Superior temporal gyrus (tissue), 1 donor: ENCODE measurements around the gene ALOXE3.
A peak's percentile ranks its signal among the peaks of the same experiment; 100 is the strongest.
"Not testable (repeated sequence)": the region's sequence is repeated elsewhere in the genome, so short reads cannot be mapped to it uniquely, and the experiment has no call there.

Experiments used
- DNase-seq: peaks from one replicate; pipeline ENCODE4 v3.0.0-alpha.2; 2016; ENCODE audit errors: extremely low spot score

The ALOXE3 gene

GRCh38 chr17:8122422-8122923 is 4.2 kb upstream of the ALOXE3 start:
- DNase-seq, result peak; percentile 32

DNA sequence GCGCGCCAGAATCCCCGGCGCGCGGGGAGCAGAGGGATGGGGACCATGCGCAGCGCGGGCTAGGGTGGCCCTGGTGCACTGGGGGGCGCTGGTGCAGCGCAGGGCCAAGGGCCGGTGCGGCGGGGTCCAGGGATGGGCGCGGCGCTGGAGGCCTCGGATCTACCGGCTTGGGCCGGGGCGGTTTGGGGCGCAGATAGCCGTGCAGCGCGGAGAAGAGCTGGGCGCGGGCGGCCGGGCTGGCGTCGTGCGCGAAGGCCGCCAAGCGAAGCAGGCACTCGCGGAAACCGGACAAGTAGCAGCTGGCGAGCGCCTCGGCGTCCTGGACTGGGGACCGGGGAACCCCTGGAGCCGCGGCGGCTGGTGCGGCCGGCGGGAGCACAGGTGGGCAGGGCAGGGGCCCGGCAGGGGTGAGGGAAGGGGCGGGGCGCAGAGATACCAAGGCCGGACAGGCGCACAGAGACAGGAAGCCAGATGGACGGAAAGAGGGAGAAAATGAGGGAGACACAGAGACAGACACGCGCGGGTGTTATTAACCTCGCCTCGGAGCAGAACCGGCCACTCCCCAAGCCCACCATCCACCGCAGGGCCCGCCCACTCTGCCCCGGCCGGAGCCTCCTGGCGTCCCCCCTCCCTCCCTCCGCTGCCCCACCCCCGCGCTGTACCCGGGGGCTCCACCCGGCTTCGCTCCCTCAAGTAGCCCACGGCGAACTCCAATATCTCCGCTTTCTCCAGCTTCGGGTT is 3.5 kb upstream of the ALOXE3 start:
- DNase-seq, result peak; percentile 76

DNA sequence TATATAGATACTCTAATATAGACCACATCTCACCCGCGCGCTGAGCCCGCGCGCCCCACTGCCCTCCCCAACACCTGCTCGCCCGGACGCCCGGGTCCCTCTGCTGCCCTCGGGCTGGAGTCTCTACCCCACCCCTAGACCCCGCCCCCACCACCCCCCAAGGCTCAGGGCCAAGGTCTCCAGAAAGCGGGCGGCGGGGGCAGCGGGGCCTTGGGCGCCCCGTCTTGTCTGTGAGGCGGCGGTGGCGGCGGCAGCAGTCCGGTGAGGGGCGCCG is 3.0 kb upstream of the ALOXE3 start:
- no peak for DNase-seq

- peak; percentile 64 for DNase-seq
Measured at GRCh38 chr17:8120520-8121406, 2.4 kb upstream of the ALOXE3 start.

DNA sequence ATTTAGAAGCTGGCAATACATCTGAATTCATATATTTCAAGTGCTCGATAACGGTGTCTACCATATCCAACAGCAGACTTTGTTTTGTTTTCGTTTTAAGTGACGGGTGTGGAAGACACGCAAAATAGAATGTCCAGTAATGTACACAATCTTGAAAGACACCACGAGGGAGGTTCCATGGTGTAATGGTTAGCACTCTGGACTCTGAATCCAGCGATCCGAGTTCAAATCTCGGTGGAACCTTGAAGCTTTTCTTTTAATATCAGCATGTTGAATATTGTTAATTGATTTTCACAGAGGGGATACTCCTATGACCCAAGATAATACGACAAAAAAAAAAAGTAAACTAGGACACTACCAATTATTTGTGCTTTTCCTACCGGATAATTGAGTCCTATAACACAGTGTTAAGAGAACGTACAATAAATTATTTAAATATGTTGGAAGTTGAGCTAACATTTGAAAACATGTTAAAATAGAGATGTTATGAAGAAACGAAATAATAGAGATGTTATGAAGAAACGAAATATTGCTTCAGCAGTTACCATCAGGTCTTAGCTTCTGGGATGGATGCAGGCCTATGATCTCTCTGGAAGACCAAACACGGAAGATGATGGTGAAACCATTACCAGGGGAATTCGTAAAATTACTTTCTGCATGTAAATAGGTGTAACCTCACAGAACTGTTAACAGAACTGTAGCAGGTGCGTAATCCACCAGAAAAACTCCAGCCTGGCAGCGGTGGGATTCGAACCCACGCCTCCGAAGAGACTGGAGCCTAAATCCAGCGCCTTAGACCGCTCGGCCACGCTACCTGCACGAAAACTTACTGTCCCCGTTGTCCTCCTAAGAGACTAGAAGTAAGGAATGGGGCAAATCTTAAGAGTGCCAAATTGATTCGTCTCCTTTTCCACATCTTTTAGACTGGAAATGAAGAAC is 1.5 kb upstream of the ALOXE3 start:
- DNase-seq, result peak; percentile 97

GRCh38 chr17:8118769-8119580 is 661 bp upstream of the ALOXE3 start:
- peak; percentile 96 for DNase-seq

DNA sequence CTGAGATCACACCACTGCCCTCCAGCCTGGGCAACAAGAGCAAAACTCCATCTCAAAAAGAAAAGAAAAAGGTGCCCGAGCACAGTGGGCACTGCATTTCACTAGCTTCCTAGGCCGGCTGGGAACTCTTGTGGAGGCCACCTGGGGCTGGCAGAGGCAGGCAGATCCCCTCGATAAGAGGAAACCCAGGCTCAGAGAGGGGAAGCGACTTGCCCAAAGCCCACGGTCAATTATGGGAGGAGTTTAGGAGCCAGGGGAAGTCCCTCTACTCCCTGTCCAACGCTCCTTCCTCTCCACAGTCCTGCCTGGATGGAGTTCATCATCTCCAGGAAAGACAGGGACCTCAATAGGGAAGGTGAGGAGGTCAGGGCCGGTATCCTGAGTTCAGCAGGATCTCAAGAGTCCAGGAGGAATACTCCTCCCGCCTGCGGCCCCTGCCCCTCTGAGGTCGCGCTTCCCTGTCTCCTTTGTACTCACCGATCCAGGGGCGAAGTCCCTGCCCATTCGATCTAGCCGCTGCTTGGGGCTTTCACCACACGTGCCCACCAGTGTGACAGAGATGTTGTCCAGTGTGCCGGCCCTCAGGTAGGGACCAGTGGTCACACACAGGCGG is 841 bp downstream of the ALOXE3 start:
- DNase-seq, result no peak

DNA sequence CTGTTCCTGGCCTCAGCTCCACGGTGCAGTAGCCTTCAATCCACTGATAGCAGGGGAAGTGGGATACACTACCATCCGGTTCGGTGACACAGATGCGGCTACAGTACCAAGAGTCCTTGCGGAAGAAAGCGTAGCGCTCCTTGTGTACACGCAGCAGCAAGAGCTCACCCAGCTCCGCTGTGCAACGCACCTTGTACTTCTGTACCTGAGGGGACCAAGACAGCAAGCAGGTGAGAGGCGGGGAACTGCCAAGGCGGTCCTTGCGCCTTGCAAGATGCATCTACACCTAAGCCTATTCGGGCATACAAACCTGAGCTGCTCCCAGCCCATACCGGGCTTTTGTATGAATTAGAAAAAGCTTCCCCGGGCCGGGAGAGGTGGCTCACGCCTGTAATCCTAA is 1.5 kb downstream of the ALOXE3 start:
- no peak for DNase-seq

DNA sequence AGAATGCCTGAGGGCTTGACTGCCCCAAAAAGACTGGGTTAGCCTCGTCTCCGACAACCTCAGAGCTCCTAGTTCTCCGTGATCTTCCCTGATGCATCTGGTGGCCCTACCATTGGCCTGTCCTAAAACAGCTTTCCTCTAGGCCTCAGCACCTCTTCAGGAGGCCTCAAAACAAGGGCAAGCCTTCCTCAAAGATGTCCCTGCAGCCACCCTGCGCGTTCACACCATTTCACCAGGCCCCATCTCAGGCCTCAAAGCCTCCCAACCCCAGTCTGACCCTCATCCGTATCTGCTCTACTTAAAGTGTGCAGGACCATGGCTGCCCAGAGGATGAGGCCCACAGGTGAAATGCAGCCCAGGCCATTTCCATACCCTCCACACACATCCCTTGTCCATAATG is 7.4 kb downstream of the ALOXE3 start:
- no peak for DNase-seq

DNA sequence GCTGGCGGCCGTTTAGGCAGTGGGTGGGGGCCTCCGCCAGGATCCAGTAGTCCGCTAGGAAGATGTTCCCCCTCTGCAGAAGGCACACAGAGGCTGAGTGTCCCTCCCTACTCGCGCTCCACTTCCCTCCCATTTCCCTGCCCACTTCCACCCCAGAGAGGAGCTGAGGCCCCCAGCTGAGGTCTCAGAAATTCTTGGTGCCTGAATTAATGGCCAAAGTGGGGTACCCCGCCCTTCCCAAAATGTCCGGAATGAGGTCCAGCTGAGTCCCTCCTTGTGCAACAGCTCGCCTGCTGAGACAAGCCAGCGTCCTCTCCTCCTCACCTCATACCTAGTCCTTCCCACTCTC is 7.9 kb downstream of the ALOXE3 start:
- DNase-seq, result no peak

- no peak for DNase-seq
Measured at GRCh38 chr17:8109661-8110455, 8.5 kb downstream of the ALOXE3 start.

DNA sequence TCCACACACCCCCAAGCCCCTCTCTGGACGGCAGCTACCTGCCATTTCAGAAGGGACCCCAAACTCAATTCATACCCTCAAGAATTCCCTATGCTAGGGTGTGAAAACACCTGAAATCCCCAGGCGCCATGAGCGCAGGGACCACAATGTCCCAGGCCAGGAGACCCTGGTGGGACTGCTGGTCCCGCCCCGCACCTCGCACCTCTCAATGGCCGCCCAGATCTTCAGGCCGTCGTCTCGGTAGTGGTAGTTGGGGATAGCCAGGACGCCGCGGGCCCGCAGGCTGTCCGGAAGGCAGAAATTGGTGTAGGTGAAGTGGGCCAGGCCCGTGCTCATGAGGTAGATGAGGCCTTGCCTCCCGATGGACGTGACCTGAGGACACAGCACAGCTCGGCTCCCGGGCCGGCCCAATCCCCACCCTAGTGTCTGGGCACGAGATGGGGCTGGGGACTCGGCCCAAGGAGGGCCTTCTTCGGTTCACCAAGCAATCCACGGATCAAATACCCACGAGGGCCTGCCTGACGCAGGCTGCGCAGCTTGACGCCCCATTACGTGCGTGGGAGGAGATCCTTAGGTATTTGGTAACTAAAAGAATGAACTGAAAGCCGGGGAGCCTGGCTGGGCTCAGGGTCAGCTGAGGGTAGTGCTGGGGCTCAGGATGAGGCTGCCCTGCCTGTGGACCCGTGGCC is 9.2 kb downstream of the ALOXE3 start:
- no peak for DNase-seq

GRCh38 chr17:8106980-8107379 is 11.3 kb downstream of the ALOXE3 start:
- not testable (repeated sequence) for DNase-seq

DNA sequence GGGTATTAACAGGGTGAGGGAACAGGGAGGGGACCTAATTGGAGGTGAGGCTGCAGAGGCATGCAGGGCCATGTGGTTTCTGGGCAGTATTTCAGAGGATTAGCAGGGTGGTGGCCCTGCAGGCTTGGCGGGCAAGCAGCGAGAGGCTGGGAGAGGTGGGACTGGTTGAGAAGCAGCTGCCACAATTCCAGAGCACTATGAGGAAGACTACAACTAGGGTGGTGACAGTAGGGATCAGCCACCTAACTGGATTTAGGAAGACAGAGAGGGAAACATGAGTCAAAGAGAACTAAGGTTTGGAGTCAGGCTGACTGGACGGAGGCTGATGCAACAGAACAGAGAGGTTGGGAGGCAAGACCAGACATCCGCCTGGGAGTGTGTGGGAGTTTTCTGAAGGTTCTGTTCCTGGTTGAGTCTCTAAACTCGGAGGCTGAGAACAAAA is 12.3 kb downstream of the ALOXE3 start:
- DNase-seq, result no peak

- DNase-seq, result no peak
Measured at GRCh38 chr17:8104911-8105310, 13.4 kb downstream of the ALOXE3 start.

GRCh38 chr17:8103549-8103948 is 14.8 kb downstream of the ALOXE3 start:
- DNase-seq, result no peak

- no peak for DNase-seq
Measured at GRCh38 chr17:8101721-8102120, 16.6 kb downstream of the ALOXE3 start.

DNA sequence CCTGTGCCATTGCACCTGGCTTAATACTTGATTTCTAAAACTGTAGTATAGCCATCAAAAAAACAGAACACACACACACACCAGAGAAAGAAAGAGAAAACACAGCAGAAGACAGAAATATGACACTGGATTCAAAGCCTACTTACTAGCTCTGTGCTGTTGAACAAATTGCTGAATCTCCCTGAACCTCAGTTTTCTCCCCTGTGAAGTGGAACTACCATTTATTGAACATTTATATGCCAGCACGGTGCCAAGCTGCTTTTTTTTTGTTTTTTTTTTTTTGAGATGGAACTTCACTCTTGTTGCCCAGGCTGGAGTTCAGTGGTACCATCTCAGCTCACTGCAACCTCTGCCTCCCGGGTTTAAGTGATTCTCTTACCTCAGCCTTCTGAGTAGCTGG is 17.6 kb downstream of the ALOXE3 start:
- DNase-seq, result no peak

DNA sequence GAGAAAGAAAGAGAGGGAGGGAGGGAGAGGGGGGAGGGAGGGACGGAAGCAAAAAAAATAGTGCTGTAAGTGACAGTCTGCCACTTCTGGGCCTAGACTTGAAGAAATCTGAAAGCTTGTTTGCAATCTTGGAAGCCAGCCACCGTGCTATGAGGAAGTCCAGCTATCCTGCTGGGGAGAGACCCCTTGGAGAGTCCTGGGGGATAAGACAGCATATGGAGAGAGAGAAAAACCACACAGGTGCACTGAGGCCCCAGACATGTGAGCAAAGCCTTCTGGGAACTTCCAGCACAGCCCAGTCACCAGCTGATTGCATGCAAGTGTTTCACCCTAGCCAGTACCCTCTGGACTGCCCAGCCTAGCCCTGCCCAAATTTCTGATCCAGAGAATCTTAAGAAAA is 18.2 kb downstream of the ALOXE3 start:
- no peak for DNase-seq
